Measurements from ENCODE around the gene SCNN1G. TPM values are rescaled to one million over a fixed set of nuclear protein-coding genes. Genes with fewer than 3 reads are reported as not detected.

SCNN1G gene
- total and polyA plus RNA-seq, 2 of the 4 experiments (the other 2 are of a cell fraction): not detected

DNA sequence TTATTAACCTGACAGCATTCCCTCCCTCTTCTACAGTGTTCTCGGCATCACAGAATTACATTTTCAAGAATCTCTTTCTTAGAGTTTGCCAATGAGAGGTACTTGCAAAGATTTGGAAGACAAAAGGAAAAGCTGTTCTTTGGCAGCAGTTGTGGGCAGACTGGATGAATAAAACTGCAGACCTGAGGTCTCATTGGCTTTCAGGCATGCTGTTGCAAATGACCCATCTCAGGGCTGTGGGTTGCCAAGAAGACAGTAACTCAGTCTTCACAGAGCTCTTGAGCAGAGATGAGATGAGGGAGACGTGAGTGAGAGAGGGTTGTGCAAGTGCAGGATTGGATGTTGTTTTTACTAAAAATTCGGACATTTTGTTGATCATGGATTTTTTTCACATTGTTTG is 22.0 kb upstream of the SCNN1G start:
- TF ChIP-seq RCOR1 (IDR thresholded peaks at IDR 0.05; ENCODE audit: insufficient replicate concordance, low read length): no peak
- TF ChIP-seq POLR2A (IDR thresholded peaks at IDR 0.05; ENCODE audit: low read depth, low read length): no peak
- TF ChIP-seq ELK1 (IDR thresholded peaks at IDR 0.05; ENCODE audit: borderline replicate concordance, low read depth, low read length): no peak
- TF ChIP-seq MXI1 (IDR thresholded peaks at IDR 0.05; ENCODE audit: borderline replicate concordance, low read depth, low read length): no peak
- TF ChIP-seq, protein P1, sequence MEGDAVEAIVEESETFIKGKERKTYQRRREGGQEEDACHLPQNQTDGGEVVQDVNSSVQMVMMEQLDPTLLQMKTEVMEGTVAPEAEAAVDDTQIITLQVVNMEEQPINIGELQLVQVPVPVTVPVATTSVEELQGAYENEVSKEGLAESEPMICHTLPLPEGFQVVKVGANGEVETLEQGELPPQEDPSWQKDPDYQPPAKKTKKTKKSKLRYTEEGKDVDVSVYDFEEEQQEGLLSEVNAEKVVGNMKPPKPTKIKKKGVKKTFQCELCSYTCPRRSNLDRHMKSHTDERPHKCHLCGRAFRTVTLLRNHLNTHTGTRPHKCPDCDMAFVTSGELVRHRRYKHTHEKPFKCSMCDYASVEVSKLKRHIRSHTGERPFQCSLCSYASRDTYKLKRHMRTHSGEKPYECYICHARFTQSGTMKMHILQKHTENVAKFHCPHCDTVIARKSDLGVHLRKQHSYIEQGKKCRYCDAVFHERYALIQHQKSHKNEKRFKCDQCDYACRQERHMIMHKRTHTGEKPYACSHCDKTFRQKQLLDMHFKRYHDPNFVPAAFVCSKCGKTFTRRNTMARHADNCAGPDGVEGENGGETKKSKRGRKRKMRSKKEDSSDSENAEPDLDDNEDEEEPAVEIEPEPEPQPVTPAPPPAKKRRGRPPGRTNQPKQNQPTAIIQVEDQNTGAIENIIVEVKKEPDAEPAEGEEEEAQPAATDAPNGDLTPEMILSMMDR (conservative IDR thresholded peaks at IDR 0.05; ENCODE audit: low read depth, low read length): no peak
- no peak for TF ChIP-seq USF2 (IDR thresholded peaks at IDR 0.05; ENCODE audit: low read depth, low read length)
- TF ChIP-seq RAD21 (IDR thresholded peaks at IDR 0.05; ENCODE audit: low read length): no peak
- TF ChIP-seq CHD1 (IDR thresholded peaks at IDR 0.05; ENCODE audit: low read depth, low read length): no peak
- no peak for TF ChIP-seq MAFK (IDR thresholded peaks at IDR 0.05; ENCODE audit: low read depth, low read length)
- no peak for TF ChIP-seq CEBPB (IDR thresholded peaks at IDR 0.05; ENCODE audit: low read depth, low read length)
- TF ChIP-seq FOS (IDR thresholded peaks at IDR 0.05; ENCODE audit: low read depth, low read length): no peak
- no peak for TF ChIP-seq MAZ (IDR thresholded peaks at IDR 0.05; ENCODE audit: borderline replicate concordance, low read depth, low read length)
- TF ChIP-seq BHLHE40 (IDR thresholded peaks at IDR 0.05; ENCODE audit: low read depth, low read length): no peak
- no peak for TF ChIP-seq NFE2L2 (IDR thresholded peaks at IDR 0.05; ENCODE audit: low read depth, low read length)
- no peak for TF ChIP-seq RFX5 (IDR thresholded peaks at IDR 0.05; ENCODE audit: low read depth, low read length)
- TF ChIP-seq SMC3 (IDR thresholded peaks at IDR 0.05; ENCODE audit: low read depth, low read length): no peak
- CTCF ChIA-PET: interaction anchor here (0.9 kb wide), 1 partner anchor 100 kb away, joined by 3 read pairs; no protein-coding TSS in a partner anchor
- Histone ChIP-seq H3K23ac (ENCODE audit: low read depth, low read length) (no peak overlapping the region), H3K4me2 (ENCODE audit: low read depth, low read length) (no peak overlapping the region), H3K27me3 (ENCODE audit: control insufficient read depth, insufficient read depth, low read length) (peaks cover 4% of the 10 kb centered on the region), H4K5ac (ENCODE audit: low read depth, low read length) (no peak overlapping the region), H2AK9ac (replicated peaks; ENCODE audit: low read depth, low read length, poor library complexity) (no peak overlapping the region), H2BK120ac (ENCODE audit: low read depth, low read length) (no peak overlapping the region), H3K9ac (ENCODE audit: low read depth, low read length) (no peak overlapping the region), H3K56ac (ENCODE audit: extremely low read depth, insufficient read depth, low read length) (no peak overlapping the region), H2AK5ac (ENCODE audit: low read depth, low read length) (no peak overlapping the region), H2BK15ac (ENCODE audit: low read depth, low read length) (no peak overlapping the region), H3K36me3 (ENCODE audit: control insufficient read depth, insufficient read depth, low read length) (no peaks in the 10 kb centered on the region), H3K79me1 (ENCODE audit: low read depth in 1 of 2, low read length in 2 of 2) (no peaks in the 10 kb centered on the region), H3K14ac (replicated peaks; ENCODE audit: low read depth, low read length) (no peak overlapping the region), H3K4me3 (ENCODE audit: insufficient read depth, low read depth, low read length) (no peak overlapping the region), H2BK5ac (ENCODE audit: low read depth, low read length, poor library complexity, severe bottlenecking) (no peak overlapping the region), H4K8ac (ENCODE audit: low read depth in 2 of 2, low read length in 2 of 2) (no peak overlapping the region), H3K18ac (ENCODE audit: low read depth, low read length) (no peak overlapping the region), H3K4me1 (ENCODE audit: control insufficient read depth, insufficient read depth, low read length) (no peaks in the 10 kb centered on the region), H3K9me3 (ENCODE audit: control insufficient read depth, insufficient read depth, low read length) (no peaks in the 10 kb centered on the region), H4K20me1 (ENCODE audit: insufficient read depth, low read length) (no peaks in the 10 kb centered on the region), H2BK20ac (ENCODE audit: low read depth, low read length) (no peak overlapping the region), H3K4ac (ENCODE audit: low read depth, low read length) (no peak overlapping the region), H2AFZ (replicated peaks; ENCODE audit: low read length, poor library complexity) (no peak overlapping the region), H3K9me1 (ENCODE audit: insufficient read depth, low read length) (no peaks in the 10 kb centered on the region), H3K27ac (ENCODE audit: insufficient read depth, low read length) (no peak overlapping the region), H4K91ac (ENCODE audit: insufficient read depth, low read depth, low read length) (no peak overlapping the region)
- intact Hi-C loops (cut with micrococcal nuclease): no loop called here
- POLR2A ChIA-PET (ENCODE audit: unreplicated experiment): no interaction called here
- in situ Hi-C loops (cut with MboI; ENCODE audit: low sequenced_read_pairs): no loop called here
- dilution Hi-C loops (cut with HindIII; ENCODE audit: low sequenced_read_pairs, unreplicated experiment): no loop called here
- BruUV-seq (replicated peaks): no TSS peak
- DNase-seq: no peak
- 33% methylated on average over 1 of the region's 3 CpGs; no CpG with 5 or more reads in 1 of the 2 experiments for WGBS, 2 experiments (ENCODE audit: extremely low coverage in 2 of 2, insufficient read length in 1 of 2)
- ATAC-seq (ENCODE audit: low read depth): no peak

Measured in IMR-90 (cell line).